Loucy (cell line): ENCODE data around the gene ASPA.

ENCODE experiments used
- H2AFZ ChIP-seq: fragments of 200-600 bp; sonication (generic); 2 replicates; pipeline ENCODE4 v1.6.0; 2016; ENCODE audit warnings: antibody characterized with exemption, mild to moderate bottlenecking, low read length, moderate library complexity
- H3F3A ChIP-seq: fragments of 200-600 bp; 2 replicates; pipeline ENCODE4 v1.6.0; 2016; ENCODE audit warnings: antibody characterized with exemption, low read depth, mild to moderate bottlenecking
- H3K27me3 ChIP-seq: fragments of 200-600 bp; sonication (generic); 2 replicates; pipeline ENCODE4 v1.6.1; 2014; ENCODE audit warnings: low read length, mild to moderate bottlenecking; ENCODE audit not compliant: insufficient read depth, poor library complexity, severe bottlenecking
- H3K36me3 ChIP-seq: fragments of 200-600 bp; sonication (generic); 2 replicates; pipeline ENCODE4 v1.6.1; 2016; ENCODE audit warnings: low read length; ENCODE audit not compliant: insufficient read depth
- H3K4me1 ChIP-seq: fragments of 200-600 bp; sonication (generic); 2 replicates; pipeline ENCODE4 v1.5.1; 2014; ENCODE audit warnings: low read length, mild to moderate bottlenecking; ENCODE audit not compliant: insufficient read depth, poor library complexity, severe bottlenecking
- H3K4me2 ChIP-seq: fragments of 200-600 bp; sonication (generic); 2 replicates; pipeline ENCODE4 v1.6.0; 2014; ENCODE audit warnings: antibody characterized with exemption, low read length, low read depth, mild to moderate bottlenecking; ENCODE audit not compliant: poor library complexity, severe bottlenecking
- H3K4me3 ChIP-seq: fragments of 200-600 bp; sonication (generic); 2 replicates; pipeline ENCODE4 v1.5.1; 2014; ENCODE audit warnings: low read length, mild to moderate bottlenecking, mixed read lengths; ENCODE audit not compliant: poor library complexity, severe bottlenecking
- H3K79me2 ChIP-seq: fragments of 200-600 bp; sonication (generic); 2 replicates; pipeline ENCODE4 v1.6.1; 2014; ENCODE audit warnings: low read length; ENCODE audit not compliant: insufficient read depth
- H3K9ac ChIP-seq: fragments of 200-600 bp; sonication (generic); 2 replicates; pipeline ENCODE4 v1.6.0; 2014; ENCODE audit warnings: mild to moderate bottlenecking, low read depth, low read length, moderate library complexity; ENCODE audit not compliant: poor library complexity, severe bottlenecking
- H3K9me2 ChIP-seq: fragments of 200-600 bp; sonication (generic); replicated peaks from 2 replicates; pipeline ENCODE4 v1.6.1; 2016; ENCODE audit warnings: low read depth, low read length, mixed read lengths
- H3K9me3 ChIP-seq: fragments of 200-600 bp; sonication (generic); 2 replicates; pipeline ENCODE4 v1.6.1; 2014; ENCODE audit warnings: mild to moderate bottlenecking, antibody characterized with exemption, low read length, low read depth; ENCODE audit not compliant: insufficient read depth
- H4K20me1 ChIP-seq: fragments of 200-600 bp; sonication (generic); 2 replicates; pipeline ENCODE4 v1.6.0; 2014; ENCODE audit warnings: antibody characterized with exemption, low read length, mild to moderate bottlenecking; ENCODE audit not compliant: insufficient read depth, poor library complexity, severe bottlenecking
- EZH2phosphoT487 ChIP-seq: fragments of 200-600 bp; IDR thresholded peaks from 2 replicates; pipeline ENCODE4 v1.6.1; 2018; ENCODE audit warnings: antibody characterized with exemption, mild to moderate bottlenecking, moderate library complexity, borderline replicate concordance
- TF ChIP-seq, protein P1 (sequence below): fragments of 200-600 bp; sonication (generic); conservative IDR thresholded peaks from 2 replicates; pipeline ENCODE4 v1.5.1; 2014; ENCODE audit warnings: mild to moderate bottlenecking, antibody characterized with exemption, low read length

ASPA gene

DNA sequence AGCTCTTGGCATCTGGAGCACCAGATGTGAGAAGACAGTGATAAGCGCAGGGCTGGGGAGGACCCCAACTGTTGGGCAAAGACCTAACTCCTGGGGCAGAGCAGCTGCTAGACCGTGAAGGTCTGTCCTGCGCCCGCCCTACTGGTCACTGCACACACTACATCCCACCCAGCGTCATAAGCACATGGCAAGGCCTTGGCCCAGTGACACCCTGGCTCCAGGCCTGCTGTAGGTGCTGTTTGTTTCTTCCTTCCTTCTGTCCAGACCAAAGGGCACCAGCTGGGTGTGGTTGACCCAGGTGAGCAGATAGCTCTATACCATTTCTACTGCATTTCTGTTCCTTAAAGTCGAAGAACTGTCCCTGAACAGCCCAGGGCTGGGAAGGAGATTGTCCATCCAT lies 75.4 kb downstream of the ASPA start:
- Histone ChIP-seq H3K9ac (no peak overlapping the region), H3K4me1 (no peaks in the 10 kb centered on the region), H4K20me1 (no peaks in the 10 kb centered on the region), H3K4me2 (no peak overlapping the region), H3K79me2 (no peaks in the 10 kb centered on the region), H3K9me2 (no peaks in the 10 kb centered on the region), H3F3A (no peaks in the 10 kb centered on the region), H2AFZ (no peak overlapping the region), H3K27me3 (no peaks in the 10 kb centered on the region), H3K9me3 (no peaks in the 10 kb centered on the region), H3K4me3 (no peak overlapping the region), H3K36me3 (no peaks in the 10 kb centered on the region)
- TF ChIP-seq, protein P1, sequence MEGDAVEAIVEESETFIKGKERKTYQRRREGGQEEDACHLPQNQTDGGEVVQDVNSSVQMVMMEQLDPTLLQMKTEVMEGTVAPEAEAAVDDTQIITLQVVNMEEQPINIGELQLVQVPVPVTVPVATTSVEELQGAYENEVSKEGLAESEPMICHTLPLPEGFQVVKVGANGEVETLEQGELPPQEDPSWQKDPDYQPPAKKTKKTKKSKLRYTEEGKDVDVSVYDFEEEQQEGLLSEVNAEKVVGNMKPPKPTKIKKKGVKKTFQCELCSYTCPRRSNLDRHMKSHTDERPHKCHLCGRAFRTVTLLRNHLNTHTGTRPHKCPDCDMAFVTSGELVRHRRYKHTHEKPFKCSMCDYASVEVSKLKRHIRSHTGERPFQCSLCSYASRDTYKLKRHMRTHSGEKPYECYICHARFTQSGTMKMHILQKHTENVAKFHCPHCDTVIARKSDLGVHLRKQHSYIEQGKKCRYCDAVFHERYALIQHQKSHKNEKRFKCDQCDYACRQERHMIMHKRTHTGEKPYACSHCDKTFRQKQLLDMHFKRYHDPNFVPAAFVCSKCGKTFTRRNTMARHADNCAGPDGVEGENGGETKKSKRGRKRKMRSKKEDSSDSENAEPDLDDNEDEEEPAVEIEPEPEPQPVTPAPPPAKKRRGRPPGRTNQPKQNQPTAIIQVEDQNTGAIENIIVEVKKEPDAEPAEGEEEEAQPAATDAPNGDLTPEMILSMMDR = no peak
- TF ChIP-seq EZH2phosphoT487 = no peak

DNA sequence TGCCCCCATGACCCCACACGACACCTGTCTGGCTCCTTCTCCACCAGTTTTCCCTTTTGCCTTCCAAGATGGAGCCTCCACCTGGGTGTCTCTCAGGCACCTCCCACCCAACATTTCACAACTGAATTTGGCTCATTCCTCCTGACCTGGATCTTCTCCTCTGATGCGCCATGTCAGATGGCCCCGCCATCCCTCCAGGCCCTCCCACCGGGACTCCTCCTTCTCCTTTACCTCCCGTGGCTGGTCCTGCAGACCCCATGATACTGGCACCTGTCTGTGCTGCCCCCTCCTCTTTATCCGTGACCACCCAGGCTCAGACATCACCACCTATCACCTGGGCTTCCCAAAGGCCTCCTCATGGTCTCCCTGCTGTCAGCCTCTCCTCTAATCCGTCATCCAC lies 77.1 kb downstream of the ASPA start:
- Histone ChIP-seq H3K79me2 (no peaks in the 10 kb centered on the region), H2AFZ (no peak overlapping the region), H3K9ac (no peak overlapping the region), H3K4me3 (no peak overlapping the region), H4K20me1 (no peaks in the 10 kb centered on the region), H3K4me2 (no peak overlapping the region), H3K27me3 (no peaks in the 10 kb centered on the region), H3K4me1 (no peaks in the 10 kb centered on the region), H3K9me3 (no peaks in the 10 kb centered on the region), H3F3A (no peaks in the 10 kb centered on the region), H3K36me3 (no peaks in the 10 kb centered on the region), H3K9me2 (no peaks in the 10 kb centered on the region)
- no peak for TF ChIP-seq EZH2phosphoT487
- TF ChIP-seq, protein P1 = no peak
